Upper lobe of left lung (tissue), 6 donors: ENCODE measurements around the gene NCS1. TPM values are rescaled to one million over a fixed set of nuclear protein-coding genes. Genes with fewer than 3 reads are reported as not detected.

ENCODE experiments used
- ATAC-seq, 2 donors: fragments of 200-7000 bp; cut with Tn5 transposase; one replicate each; pipeline ENCODE4 v1.9.1; 2022; ENCODE audit warnings: mild to moderate bottlenecking in 2 of 2, moderate library complexity in 2 of 2; ENCODE audit not compliant: low FRiP score in 2 of 2
- DNase-seq, 2 donors: peaks; one replicate each; pipeline ENCODE4 v3.0.0-alpha.2; 2019 to 2020
- H3K27ac ChIP-seq, 4 donors: fragments of 200-600 bp; sonication (generic); one replicate each; pipeline ENCODE4 v1.5.1; 2016 to 2019
- H3K27me3 ChIP-seq, 4 donors: fragments of 200-600 bp; sonication (generic); one replicate each; pipeline ENCODE4 v1.5.1; 2017 to 2019
- H3K36me3 ChIP-seq, 4 donors: fragments of 200-600 bp; sonication (generic); one replicate each; pipeline ENCODE4 v1.5.1; 2016 to 2019
- H3K4me1 ChIP-seq, 4 donors: fragments of 200-600 bp; sonication (generic); one replicate each; pipeline ENCODE4 v1.5.1; 2018 to 2019
- H3K4me3 ChIP-seq, 4 donors: fragments of 200-600 bp; sonication (generic); one replicate each; pipeline ENCODE4 v1.5.1; 2017 to 2019; ENCODE audit warnings: mild to moderate bottlenecking in 2 of 4, moderate library complexity in 1 of 4
- H3K9me3 ChIP-seq, 4 donors: fragments of 200-600 bp; sonication (generic); one replicate each; pipeline ENCODE4 v1.5.1; 2018 to 2019
- EP300 ChIP-seq, 4 donors: sonication (generic); formaldehyde crosslinking; IDR thresholded peaks; one replicate each; pipeline ENCODE4 v1.5.1; 2017; ENCODE audit warnings: antibody characterized with exemption in 4 of 4, control low read depth in 2 of 4
- POLR2A ChIP-seq, 4 donors: fragments of 450-650 bp; IDR thresholded peaks; one replicate each; pipeline ENCODE4 v1.5.1; 2016 to 2017; ENCODE audit warnings: antibody characterized with exemption in 4 of 4, mild to moderate bottlenecking in 2 of 4
- POLR2AphosphoS5 ChIP-seq, 2 donors: sonication (generic); formaldehyde crosslinking; IDR thresholded peaks; one replicate each; pipeline ENCODE4 v1.5.1; 2017; ENCODE audit warnings: antibody characterized with exemption in 2 of 2
- WGBS, 2 donors: methylation state at CpG; one replicate each; pipeline ENCODE4 v1.1.5; 2017 to 2018; 5-methylcytosine and 5-hydroxymethylcytosine counted together
- total RNA-seq, 6 donors: library from RNA; depleted of rRNA in 4 of 6; stranded (reverse); fragments of >200 nt in 4 of 6; gene quantifications; one replicate each; pipeline versions ENCODE4 v1.1.0 to v1.2.1, GENCODE V29; 2016 to 2021
- TF ChIP-seq, protein P1 (sequence below), 6 experiments: fragments of 450-650 bp in 4 of 6; fragments of 200-600 bp in 2 of 6; sonication (generic) in 2 of 6; IDR thresholded peaks; one replicate each; pipeline ENCODE4 v1.5.1; 2016 to 2019; ENCODE audit warnings: antibody characterized with exemption in 6 of 6
- donor health status: DM: no; HTN: no; CAD: no; lungs with moderate emphysema.
- donor health status: DM: no; HTN: yes; CAD: no; lungs with severe emphysema.

Gene NCS1
- total RNA-seq, 6 donors from 2014 or later: 2.7 to 10.0 (median 3.9) TPM

DNA sequence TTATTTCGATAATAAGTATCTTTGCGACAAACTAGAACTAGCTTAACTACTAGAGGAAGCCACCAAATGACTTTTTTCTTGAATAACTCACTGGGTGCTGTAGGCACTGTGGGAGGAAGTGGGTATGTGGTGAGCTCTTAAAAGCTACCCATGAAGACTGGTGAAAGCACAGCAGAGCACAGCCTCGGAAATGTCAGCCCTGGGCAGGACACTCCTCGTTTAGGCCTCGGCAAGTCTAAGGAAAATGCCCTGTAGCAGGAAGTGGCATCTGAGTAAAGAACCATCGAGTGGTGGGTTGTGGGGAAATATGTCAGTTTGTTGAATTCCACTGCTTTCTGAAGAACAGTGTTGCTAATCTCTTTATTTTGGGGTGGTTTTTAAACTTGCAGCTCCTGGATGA lies 44.0 kb upstream of the NCS1 start:
- H3K4me3 ChIP-seq: no peak overlapping the region
- H3K27me3 ChIP-seq: no peaks in the 10 kb centered on the region
- peaks cover 8 to 23% (median 18%) of the 10 kb centered on the region in 4 donors for H3K4me1 ChIP-seq
- WGBS, 2 donors: 51 to 64% methylated on average over 6 of the region's 6 CpGs
- H3K36me3 ChIP-seq: peaks cover 5 to 74% (median 39%) of the 10 kb centered on the region in 4 donors
- no peaks in the 10 kb centered on the region for H3K9me3 ChIP-seq
- DNase-seq (peak in 1 of 2 donors; percentile 45), ATAC-seq (peak in 1 of 2 donors; percentile 38)
- peak overlapping the region; percentile 60 to 75 (median 70) for H3K27ac ChIP-seq
- TF ChIP-seq POLR2AphosphoS5 (IDR thresholded peaks at IDR 0.05): peak in 1 of 2 donors; percentile 31
- TF ChIP-seq EP300 (IDR thresholded peaks at IDR 0.05): no peak

DNA sequence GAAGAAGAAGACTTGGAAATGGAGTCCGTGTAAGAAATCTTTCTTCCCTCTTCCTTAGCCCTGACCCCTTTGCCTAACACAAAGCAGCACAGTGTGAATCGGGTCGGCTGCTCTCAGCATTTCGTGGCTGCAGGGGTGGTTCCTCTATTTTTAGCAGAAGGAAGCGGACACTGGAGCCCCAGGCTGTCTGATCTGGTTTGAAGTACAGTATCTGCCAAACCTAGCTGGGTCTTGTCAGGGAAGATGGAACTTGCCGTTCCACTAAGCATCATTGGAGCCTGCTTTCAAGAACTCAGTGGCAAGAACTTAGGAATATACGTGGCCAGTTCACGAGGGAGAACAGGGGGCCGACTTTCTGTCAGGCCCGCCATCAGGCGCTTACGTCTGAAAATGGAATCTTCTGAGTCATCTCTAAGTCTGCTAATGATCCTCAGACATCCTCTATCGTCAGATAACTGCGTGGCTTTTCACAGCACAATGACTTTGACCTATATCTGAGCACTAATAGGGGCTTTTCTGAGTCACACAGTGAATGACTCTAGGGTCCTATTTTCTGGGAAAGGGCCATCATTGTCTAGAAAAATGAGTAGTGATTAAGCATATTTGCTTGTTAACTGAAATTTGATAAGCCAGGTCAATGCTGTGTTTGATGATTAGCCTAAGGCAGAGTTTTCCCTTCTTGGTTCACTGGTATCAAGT lies 43.3 kb upstream of the NCS1 start:
- Histone ChIP-seq H3K4me3 (no peak overlapping the region), H3K27me3 (no peaks in the 10 kb centered on the region), H3K27ac (peak overlapping the region; percentile 60 to 75 (median 70)), H3K4me1 (peaks cover 8 to 23% (median 18%) of the 10 kb centered on the region in 4 donors), H3K9me3 (no peaks in the 10 kb centered on the region), H3K36me3 (peaks cover 5 to 68% (median 42%) of the 10 kb centered on the region in 4 donors)
- peak in 1 of 2 donors; percentile 71 for DNase-seq
- WGBS, 2 donors: 62 to 64% methylated on average over 14 of the region's 14 CpGs
- TF ChIP-seq EP300 (IDR thresholded peaks at IDR 0.05): no peak
- TF ChIP-seq, protein P1, sequence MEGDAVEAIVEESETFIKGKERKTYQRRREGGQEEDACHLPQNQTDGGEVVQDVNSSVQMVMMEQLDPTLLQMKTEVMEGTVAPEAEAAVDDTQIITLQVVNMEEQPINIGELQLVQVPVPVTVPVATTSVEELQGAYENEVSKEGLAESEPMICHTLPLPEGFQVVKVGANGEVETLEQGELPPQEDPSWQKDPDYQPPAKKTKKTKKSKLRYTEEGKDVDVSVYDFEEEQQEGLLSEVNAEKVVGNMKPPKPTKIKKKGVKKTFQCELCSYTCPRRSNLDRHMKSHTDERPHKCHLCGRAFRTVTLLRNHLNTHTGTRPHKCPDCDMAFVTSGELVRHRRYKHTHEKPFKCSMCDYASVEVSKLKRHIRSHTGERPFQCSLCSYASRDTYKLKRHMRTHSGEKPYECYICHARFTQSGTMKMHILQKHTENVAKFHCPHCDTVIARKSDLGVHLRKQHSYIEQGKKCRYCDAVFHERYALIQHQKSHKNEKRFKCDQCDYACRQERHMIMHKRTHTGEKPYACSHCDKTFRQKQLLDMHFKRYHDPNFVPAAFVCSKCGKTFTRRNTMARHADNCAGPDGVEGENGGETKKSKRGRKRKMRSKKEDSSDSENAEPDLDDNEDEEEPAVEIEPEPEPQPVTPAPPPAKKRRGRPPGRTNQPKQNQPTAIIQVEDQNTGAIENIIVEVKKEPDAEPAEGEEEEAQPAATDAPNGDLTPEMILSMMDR (IDR thresholded peaks at IDR 0.05): no peak
- no peak for TF ChIP-seq POLR2A (IDR thresholded peaks at IDR 0.05)
- no peak for TF ChIP-seq POLR2AphosphoS5 (IDR thresholded peaks at IDR 0.05)
- ATAC-seq: peak; percentile 79 to 87

GRCh38 chr9:130129432-130130061 lies 42.7 kb upstream of the NCS1 start:
- WGBS, 2 donors: 82 to 89% methylated on average over 18 to 22 of the region's 22 CpGs

GRCh38 chr9:130132746-130133145 lies 39.5 kb upstream of the NCS1 start:
- TF ChIP-seq EP300 (IDR thresholded peaks at IDR 0.05) (no peak), POLR2A (IDR thresholded peaks at IDR 0.05) (no peak), POLR2AphosphoS5 (IDR thresholded peaks at IDR 0.05) (no peak)
- TF ChIP-seq, protein P1 (IDR thresholded peaks at IDR 0.05): no peak
- ATAC-seq (no peak), DNase-seq (no peak)
- Histone ChIP-seq H3K4me3 (no peak overlapping the region), H3K4me1 (peaks cover 5 to 24% (median 12%) of the 10 kb centered on the region in 4 donors), H3K27ac (no peak overlapping the region), H3K9me3 (no peaks in the 10 kb centered on the region), H3K36me3 (peaks cover 5 to 71% (median 49%) of the 10 kb centered on the region in 4 donors), H3K27me3 (no peaks in the 10 kb centered on the region)
- 97 to 99% methylated on average over 7 of the region's 7 CpGs for WGBS, 2 donors

More at GRCh38 chr9:130129432-130130061, 42.7 kb upstream of the NCS1 start:
- H3K4me1 ChIP-seq: peaks cover 8 to 23% (median 18%) of the 10 kb centered on the region in 4 donors
- no peak overlapping the region for H3K4me3 ChIP-seq
- peak overlapping the region; percentile 60 to 75 (median 70) for H3K27ac ChIP-seq
- peak in 1 of 2 donors; percentile 54 for DNase-seq
- peaks cover 5 to 69% (median 42%) of the 10 kb centered on the region in 4 donors for H3K36me3 ChIP-seq
- ATAC-seq: no peak
- no peaks in the 10 kb centered on the region for H3K27me3 ChIP-seq
- no peak for TF ChIP-seq EP300 (IDR thresholded peaks at IDR 0.05)
- TF ChIP-seq, protein P1 (IDR thresholded peaks at IDR 0.05): no peak
- peak; percentile 27 to 33 for TF ChIP-seq POLR2AphosphoS5 (IDR thresholded peaks at IDR 0.05)
- H3K9me3 ChIP-seq: no peaks in the 10 kb centered on the region

- H3K4me1 ChIP-seq: peaks cover 6 to 19% (median 12%) of the 10 kb centered on the region in 4 donors
- ATAC-seq: no peak
- DNase-seq: no peak
- H3K27me3 ChIP-seq: no peaks in the 10 kb centered on the region
- peaks cover 0 to 31% (median 17%) of the 10 kb centered on the region in 4 donors for H3K36me3 ChIP-seq
- TF ChIP-seq, protein P1 (IDR thresholded peaks at IDR 0.05): no peak
- TF ChIP-seq POLR2A (IDR thresholded peaks at IDR 0.05) (no peak), EP300 (IDR thresholded peaks at IDR 0.05) (no peak), POLR2AphosphoS5 (IDR thresholded peaks at IDR 0.05) (no peak)
- peak overlapping the region in 1 of 4 donors; percentile 32 for H3K27ac ChIP-seq
- WGBS, 2 donors: 90 to 93% methylated on average over 14 to 15 of the region's 15 CpGs
- H3K4me3 ChIP-seq: no peak overlapping the region
- H3K9me3 ChIP-seq: no peaks in the 10 kb centered on the region
Measured at GRCh38 chr9:130137081-130137640, 35.0 kb upstream of the NCS1 start.
